ENCODE measurements around the gene TACSTD2. TPM values are rescaled to one million over a fixed set of nuclear protein-coding genes. Genes with fewer than 3 reads are reported as not detected.
"Not testable (repeated sequence)": the region's sequence is repeated elsewhere in the genome, so short reads cannot be mapped to it uniquely, and the experiment has no call there.

Gene TACSTD2
- total RNA-seq, 1 donor from 2014 or later = not detected

DNA sequence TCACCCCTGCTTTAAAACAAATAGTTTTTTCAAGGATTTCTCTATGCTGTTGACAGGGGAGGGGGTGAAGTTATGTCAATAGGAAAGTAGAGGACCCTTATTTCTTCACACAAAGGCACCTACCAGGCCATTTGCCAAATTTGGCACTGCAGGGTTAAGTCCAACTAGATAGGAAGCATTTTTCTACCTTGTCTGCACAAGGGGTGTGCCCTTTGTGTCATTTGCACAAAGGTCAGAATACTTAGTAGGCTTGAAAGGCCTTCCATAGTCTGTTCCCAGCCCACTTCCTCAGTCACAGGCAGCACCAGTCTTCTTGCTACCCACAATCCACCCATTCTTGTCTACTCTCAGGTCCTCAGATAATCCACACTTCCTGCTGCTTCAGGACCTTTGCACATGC is 7.0 kb downstream of the TACSTD2 start:
- H3K4me1 Mint-ChIP-seq = peaks cover 10% of the 10 kb centered on the region
- H3K27ac Mint-ChIP-seq = no peak overlapping the region
- ChIA-PET CTCF (no interaction called here), POLR2A (no interaction called here)
- no peak overlapping the region for H3K4me3 Mint-ChIP-seq
- H3K27me3 Mint-ChIP-seq = peaks cover 49% of the 10 kb centered on the region
- H3K9me3 Mint-ChIP-seq = no peaks in the 10 kb centered on the region
- no peak for DNase-seq
- no peaks in the 10 kb centered on the region for H3K36me3 Mint-ChIP-seq (ENCODE audit: low read depth)
- intact Hi-C loops (cut with micrococcal nuclease) = no loop called here
- ATAC-seq (ENCODE audit: low read depth) = no peak
- TF ChIP-seq, protein P1, sequence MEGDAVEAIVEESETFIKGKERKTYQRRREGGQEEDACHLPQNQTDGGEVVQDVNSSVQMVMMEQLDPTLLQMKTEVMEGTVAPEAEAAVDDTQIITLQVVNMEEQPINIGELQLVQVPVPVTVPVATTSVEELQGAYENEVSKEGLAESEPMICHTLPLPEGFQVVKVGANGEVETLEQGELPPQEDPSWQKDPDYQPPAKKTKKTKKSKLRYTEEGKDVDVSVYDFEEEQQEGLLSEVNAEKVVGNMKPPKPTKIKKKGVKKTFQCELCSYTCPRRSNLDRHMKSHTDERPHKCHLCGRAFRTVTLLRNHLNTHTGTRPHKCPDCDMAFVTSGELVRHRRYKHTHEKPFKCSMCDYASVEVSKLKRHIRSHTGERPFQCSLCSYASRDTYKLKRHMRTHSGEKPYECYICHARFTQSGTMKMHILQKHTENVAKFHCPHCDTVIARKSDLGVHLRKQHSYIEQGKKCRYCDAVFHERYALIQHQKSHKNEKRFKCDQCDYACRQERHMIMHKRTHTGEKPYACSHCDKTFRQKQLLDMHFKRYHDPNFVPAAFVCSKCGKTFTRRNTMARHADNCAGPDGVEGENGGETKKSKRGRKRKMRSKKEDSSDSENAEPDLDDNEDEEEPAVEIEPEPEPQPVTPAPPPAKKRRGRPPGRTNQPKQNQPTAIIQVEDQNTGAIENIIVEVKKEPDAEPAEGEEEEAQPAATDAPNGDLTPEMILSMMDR (IDR thresholded peaks at IDR 0.05) = no peak

DNA sequence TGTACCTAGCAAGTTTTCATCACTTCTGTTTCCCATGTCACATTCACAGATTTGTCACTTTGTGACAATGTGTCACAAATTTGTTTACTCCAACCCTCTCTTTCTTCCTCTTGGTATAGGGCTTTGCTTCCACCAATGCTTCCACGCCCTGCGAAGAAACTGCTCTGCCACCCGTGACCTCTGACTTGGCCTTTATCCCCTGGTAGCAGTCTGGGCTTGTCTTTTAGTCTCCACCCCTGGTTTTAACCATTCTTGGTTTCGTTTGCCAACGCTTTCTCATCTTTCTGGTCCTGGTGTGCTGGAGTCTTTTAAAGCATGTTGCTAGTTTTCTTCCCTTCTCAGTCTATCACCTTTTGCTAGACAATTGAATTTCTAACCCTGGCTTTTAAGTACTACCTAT is 8.1 kb downstream of the TACSTD2 start:
- Mint-ChIP-seq H3K27ac (no peak overlapping the region), H3K4me1 (peaks cover 8% of the 10 kb centered on the region), H3K27me3 (peaks cover 45% of the 10 kb centered on the region), H3K9me3 (no peaks in the 10 kb centered on the region), H3K36me3 (ENCODE audit: low read depth) (no peaks in the 10 kb centered on the region), H3K4me3 (no peak overlapping the region)
- TF ChIP-seq, protein P1 (IDR thresholded peaks at IDR 0.05) = no peak
- ChIA-PET CTCF (no interaction called here), POLR2A (no interaction called here)
- no peak for DNase-seq
- intact Hi-C loops (cut with micrococcal nuclease) = no loop called here
- no peak for ATAC-seq (ENCODE audit: low read depth)

DNA sequence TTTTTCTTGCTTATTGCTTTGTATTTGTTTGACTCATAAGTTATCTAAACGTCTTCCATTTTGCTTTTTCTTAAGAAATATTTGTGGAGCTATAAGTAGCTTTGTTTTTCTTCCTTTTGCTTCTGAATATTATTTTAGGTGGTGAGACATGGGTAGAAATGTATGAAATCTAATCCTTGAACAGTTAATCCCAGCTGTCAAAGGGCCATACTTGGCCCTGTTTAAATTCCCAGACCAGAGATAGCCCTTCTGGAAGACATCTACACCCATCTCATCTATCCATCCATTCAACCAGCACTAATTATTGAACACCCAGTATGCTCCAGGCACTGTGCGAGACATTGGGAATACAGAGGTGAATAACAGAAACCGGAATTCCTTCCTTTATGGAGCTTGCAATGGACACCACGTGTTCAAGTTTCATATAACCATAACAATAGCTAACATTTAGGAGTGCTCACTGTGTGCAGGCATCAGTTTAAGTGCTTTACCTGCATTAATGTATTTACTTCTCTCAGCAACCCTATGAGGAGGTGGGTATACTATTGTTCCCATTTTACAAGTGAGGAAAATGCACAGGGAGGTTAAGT is 8.7 kb downstream of the TACSTD2 start:
- H3K4me3 Mint-ChIP-seq = no peak overlapping the region
- no peaks in the 10 kb centered on the region for H3K9me3 Mint-ChIP-seq
- ChIA-PET CTCF (no interaction called here), POLR2A (no interaction called here)
- TF ChIP-seq, protein P1 (IDR thresholded peaks at IDR 0.05) = no peak
- H3K36me3 Mint-ChIP-seq (ENCODE audit: low read depth) = no peaks in the 10 kb centered on the region
- no peak for DNase-seq
- peaks cover 43% of the 10 kb centered on the region for H3K27me3 Mint-ChIP-seq
- H3K4me1 Mint-ChIP-seq = peaks cover 2% of the 10 kb centered on the region
- H3K27ac Mint-ChIP-seq = no peak overlapping the region
- intact Hi-C loops (cut with micrococcal nuclease) = no loop called here
- ATAC-seq (ENCODE audit: low read depth) = no peak

DNA sequence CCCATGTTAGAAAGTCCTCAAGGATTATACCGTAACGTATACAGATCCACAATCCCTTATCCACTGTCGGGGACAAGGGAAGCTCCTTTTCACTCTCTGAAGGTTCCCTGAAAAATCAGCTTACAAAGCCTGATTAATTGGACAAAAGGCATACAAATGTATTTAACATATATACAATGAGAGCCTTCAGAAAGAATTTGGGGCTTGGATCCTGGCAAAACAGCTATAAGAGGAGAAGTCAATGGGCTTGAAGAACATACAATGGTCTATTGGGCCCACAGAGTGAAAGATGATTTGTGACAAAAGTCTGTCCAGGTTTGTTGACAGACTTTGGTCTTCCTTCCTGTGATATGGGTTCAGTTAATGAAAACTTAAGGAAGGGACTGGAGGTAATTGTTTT is 10.7 kb downstream of the TACSTD2 start:
- no peaks in the 10 kb centered on the region for H3K4me1 Mint-ChIP-seq
- H3K27me3 Mint-ChIP-seq = peaks cover 37% of the 10 kb centered on the region
- no peaks in the 10 kb centered on the region for H3K36me3 Mint-ChIP-seq (ENCODE audit: low read depth)
- CTCF ChIA-PET = no interaction called here
- POLR2A ChIA-PET = no interaction called here
- TF ChIP-seq, protein P1 (IDR thresholded peaks at IDR 0.05) = no peak
- DNase-seq (no peak), ATAC-seq (ENCODE audit: low read depth) (no peak)
- intact Hi-C loops (cut with micrococcal nuclease) = no loop called here
- H3K4me3 Mint-ChIP-seq = no peak overlapping the region
- no peak overlapping the region for H3K27ac Mint-ChIP-seq
- H3K9me3 Mint-ChIP-seq = no peaks in the 10 kb centered on the region

DNA sequence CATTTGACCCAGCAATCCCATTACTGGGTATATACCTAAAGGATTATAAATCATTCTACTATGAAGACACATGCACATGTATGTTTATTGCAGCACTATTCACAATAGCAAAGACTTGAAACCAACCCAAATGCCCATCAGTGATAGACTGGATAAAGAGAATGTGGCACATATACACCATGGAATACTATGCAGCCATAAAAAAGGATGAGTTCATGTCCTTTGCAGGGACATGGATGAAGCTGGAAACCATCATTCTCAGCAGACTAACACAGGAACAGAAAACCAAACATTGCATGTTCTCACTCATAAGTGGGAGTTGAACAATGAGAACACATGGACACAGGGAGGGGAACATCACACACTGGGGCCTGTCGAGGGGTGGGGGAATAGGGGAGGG is 13.3 kb downstream of the TACSTD2 start:
- ATAC-seq (ENCODE audit: low read depth); H3K4me1 Mint-ChIP-seq; intact Hi-C loops (cut with micrococcal nuclease); POLR2A ChIA-PET; DNase-seq; CTCF ChIA-PET; H3K9me3 Mint-ChIP-seq; H3K36me3 Mint-ChIP-seq (ENCODE audit: low read depth); H3K27ac Mint-ChIP-seq; H3K4me3 Mint-ChIP-seq: not testable (repeated sequence)
- peaks cover 27% of the 10 kb centered on the region for H3K27me3 Mint-ChIP-seq

DNA sequence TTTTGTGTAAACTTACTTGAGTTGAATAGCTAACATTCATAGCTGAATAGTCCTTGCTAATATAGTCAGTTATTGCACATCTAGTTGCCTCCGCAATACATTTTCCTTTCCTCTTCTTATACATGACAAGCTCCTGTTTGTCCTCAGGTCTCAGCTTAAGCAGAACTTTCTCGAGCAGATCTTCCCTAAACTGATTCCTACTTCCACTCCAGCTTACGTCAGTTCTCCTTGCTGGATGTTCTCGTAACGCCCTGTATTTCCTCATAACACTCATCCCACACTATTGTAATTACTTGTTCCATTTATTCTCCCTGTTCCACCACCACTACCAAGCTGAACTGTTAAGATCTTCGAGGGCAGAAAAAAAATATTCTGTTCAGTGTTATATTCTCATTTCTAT is 15.4 kb downstream of the TACSTD2 start:
- POLR2A ChIA-PET = no interaction called here
- DNase-seq (no peak), ATAC-seq (ENCODE audit: low read depth) (no peak)
- Mint-ChIP-seq H3K4me1 (no peaks in the 10 kb centered on the region), H3K27ac (no peak overlapping the region), H3K9me3 (peaks cover 7% of the 10 kb centered on the region), H3K36me3 (ENCODE audit: low read depth) (no peaks in the 10 kb centered on the region), H3K27me3 (peaks cover 35% of the 10 kb centered on the region), H3K4me3 (no peak overlapping the region)
- intact Hi-C loops (cut with micrococcal nuclease) = no loop called here
- CTCF ChIA-PET = no interaction called here
- TF ChIP-seq, protein P1 (IDR thresholded peaks at IDR 0.05) = no peak
